ENCODE measurements around the gene DAPP1.

Gene DAPP1

DNA sequence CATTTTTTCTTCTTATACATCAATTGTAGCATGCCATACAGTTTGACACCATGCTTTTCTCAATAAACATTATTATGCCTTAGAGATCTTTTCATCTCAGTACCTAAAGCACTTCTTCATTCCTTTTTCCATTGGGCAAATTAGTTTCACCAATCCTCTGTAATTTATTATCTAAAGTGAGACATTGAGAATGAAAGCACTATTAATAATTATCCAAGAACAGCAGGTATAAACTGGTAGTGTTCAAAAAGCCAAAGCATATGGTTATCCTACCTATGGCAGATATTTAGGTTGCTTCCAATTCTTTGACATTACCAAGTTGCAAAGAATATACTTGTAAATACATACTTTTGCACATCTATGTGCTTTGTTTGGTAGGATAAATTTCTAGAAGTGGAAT is 62.0 kb downstream of the DAPP1 start:
- Histone ChIP-seq H3K4me1 (no peaks in the 10 kb centered on the region), H3K27me3 (ENCODE audit: low read depth) (no peaks in the 10 kb centered on the region), H3K36me3 (replicated peaks) (peaks cover 21% of the 10 kb centered on the region), H3K4me3 (no peak overlapping the region), H3K9me3 (no peaks in the 10 kb centered on the region)
- no peak for DNase-seq (ENCODE audit: low spot score in 2 of 2)
- in situ Hi-C loops (cut with MboI; ENCODE audit: low sequenced_read_pairs) = no loop called here

DNA sequence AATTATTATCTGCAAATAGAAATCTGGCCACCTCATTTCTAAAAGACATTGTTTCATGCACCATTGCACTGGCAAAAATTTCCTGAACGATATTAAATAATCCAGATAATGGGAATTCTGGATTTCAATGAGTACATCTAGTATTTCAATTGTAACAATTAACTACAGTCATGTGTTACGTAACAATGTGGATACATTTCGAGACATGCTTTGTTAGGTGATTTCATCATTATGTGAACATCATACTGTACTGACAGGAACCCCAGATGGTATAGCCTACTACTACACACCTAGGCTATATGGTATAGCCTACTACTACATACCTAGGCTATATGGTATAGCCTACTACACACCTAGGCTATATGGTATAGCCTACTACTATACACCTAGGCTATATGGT is 62.8 kb downstream of the DAPP1 start:
- Histone ChIP-seq H3K36me3 (replicated peaks) (peaks cover 21% of the 10 kb centered on the region), H3K27me3 (ENCODE audit: low read depth) (no peaks in the 10 kb centered on the region), H3K4me1 (no peaks in the 10 kb centered on the region), H3K4me3 (no peak overlapping the region), H3K9me3 (no peaks in the 10 kb centered on the region)
- no peak for DNase-seq (ENCODE audit: low spot score in 2 of 2)
- in situ Hi-C loops (cut with MboI; ENCODE audit: low sequenced_read_pairs) = no loop called here

DNA sequence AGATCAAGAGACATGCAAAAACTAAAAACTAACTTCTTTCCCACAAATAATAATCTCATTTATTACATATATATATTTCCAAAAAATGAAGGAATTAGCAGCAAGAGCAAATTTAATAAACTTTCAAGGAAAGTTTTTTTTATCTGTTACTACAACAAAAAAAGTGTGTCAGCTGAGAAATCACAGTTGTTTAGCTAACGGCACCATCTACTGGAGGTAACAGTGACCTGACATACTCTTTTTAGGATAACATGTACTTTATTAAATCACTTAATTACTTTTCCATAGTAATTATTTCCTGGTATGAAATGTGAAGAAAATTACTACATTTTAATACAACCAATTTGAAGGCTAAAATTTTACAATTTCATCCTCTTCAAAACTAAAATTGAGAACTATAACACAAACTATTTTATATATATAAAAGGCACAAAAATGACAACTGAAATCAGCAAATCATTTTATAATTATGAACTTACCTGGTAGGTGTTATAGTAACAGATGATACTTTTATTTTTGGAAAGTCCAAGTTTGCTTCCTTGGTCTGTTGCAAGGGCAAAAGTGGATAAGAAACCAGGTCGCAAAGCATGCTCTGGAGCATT is 68.5 kb downstream of the DAPP1 start:
- H3K4me3 ChIP-seq = no peak overlapping the region
- no peaks in the 10 kb centered on the region for H3K4me1 ChIP-seq
- H3K27me3 ChIP-seq (ENCODE audit: low read depth) = no peaks in the 10 kb centered on the region
- H3K36me3 ChIP-seq (replicated peaks) = peaks cover 21% of the 10 kb centered on the region
- H3K9me3 ChIP-seq = no peaks in the 10 kb centered on the region
- no peak for DNase-seq (ENCODE audit: low spot score in 2 of 2)
- in situ Hi-C loops (cut with MboI; ENCODE audit: low sequenced_read_pairs) = no loop called here

DNA sequence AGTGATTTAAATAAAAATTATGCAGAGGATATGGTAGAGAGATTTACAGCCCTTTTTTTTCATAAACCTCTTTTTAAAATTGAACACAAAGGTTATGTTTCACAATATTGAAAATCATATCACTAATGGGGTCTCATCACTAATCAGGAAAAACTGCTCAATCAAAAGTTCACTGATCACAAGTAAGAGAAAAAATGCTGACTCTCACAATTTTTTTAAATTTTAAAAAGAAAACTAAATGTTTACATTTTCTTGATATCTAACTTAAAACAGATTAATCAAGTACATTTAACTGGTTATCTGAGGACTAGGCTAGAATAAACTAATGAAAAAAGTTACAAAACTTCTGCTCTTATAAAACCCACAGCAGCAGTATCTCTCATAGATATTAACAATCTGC is 69.1 kb downstream of the DAPP1 start:
- Histone ChIP-seq H3K36me3 (replicated peaks) (peaks cover 21% of the 10 kb centered on the region), H3K9me3 (no peaks in the 10 kb centered on the region), H3K4me3 (no peak overlapping the region), H3K4me1 (no peaks in the 10 kb centered on the region), H3K27me3 (ENCODE audit: low read depth) (no peaks in the 10 kb centered on the region)
- no peak for DNase-seq (ENCODE audit: low spot score in 2 of 2)
- in situ Hi-C loops (cut with MboI; ENCODE audit: low sequenced_read_pairs) = no loop called here

DNA sequence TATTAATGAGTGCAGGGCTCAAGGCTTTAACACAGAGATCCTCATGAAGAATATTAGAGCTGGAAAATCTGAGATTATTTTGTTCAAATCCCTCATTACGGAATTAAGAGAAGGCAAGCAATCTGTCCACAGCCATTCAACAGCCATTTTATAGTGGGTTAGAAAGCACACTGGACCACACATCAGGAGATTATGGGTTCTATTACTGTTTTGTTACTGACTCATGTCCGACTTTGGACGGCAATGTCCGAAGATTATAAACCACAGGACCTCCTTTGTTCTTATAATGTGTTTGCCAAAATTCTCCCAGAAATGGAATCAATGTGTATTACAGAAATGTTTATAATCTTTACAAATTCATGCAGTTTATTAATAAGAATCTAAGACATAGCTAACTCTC is 69.5 kb downstream of the DAPP1 start:
- H3K9me3 ChIP-seq = no peaks in the 10 kb centered on the region
- H3K27me3 ChIP-seq (ENCODE audit: low read depth) = no peaks in the 10 kb centered on the region
- peaks cover 21% of the 10 kb centered on the region for H3K36me3 ChIP-seq (replicated peaks)
- DNase-seq (ENCODE audit: low spot score in 2 of 2) = no peak
- H3K4me1 ChIP-seq = no peaks in the 10 kb centered on the region
- no peak overlapping the region for H3K4me3 ChIP-seq
- in situ Hi-C loops (cut with MboI; ENCODE audit: low sequenced_read_pairs) = no loop called here

DNA sequence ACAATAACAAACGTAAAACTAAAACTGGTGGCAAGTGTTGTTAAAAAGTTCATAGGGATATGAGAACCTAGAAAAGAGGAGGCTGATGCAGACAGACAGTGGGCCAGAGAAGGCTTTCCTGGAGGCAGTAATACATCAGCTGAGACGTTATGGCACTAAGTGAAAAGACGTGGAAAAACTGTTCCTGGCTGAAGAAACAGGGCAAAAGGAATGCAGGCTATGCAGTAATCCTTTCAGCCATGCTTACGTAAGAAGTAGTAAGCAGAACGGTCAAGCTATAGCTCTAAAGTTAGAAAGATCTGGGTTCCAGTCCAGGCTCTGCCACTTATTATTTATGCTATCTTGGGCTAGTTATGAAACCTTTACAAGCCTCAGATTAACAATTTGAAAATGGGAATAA is 71.2 kb downstream of the DAPP1 start:
- no peak for DNase-seq (ENCODE audit: low spot score in 2 of 2)
- Histone ChIP-seq H3K4me1 (peaks cover 6% of the 10 kb centered on the region; the same call in 1 of the 2 replicates), H3K9me3 (no peaks in the 10 kb centered on the region), H3K36me3 (replicated peaks) (peaks cover 18% of the 10 kb centered on the region), H3K27me3 (ENCODE audit: low read depth) (no peaks in the 10 kb centered on the region), H3K4me3 (no peak overlapping the region)
- in situ Hi-C loops (cut with MboI; ENCODE audit: low sequenced_read_pairs) = no loop called here

DNA sequence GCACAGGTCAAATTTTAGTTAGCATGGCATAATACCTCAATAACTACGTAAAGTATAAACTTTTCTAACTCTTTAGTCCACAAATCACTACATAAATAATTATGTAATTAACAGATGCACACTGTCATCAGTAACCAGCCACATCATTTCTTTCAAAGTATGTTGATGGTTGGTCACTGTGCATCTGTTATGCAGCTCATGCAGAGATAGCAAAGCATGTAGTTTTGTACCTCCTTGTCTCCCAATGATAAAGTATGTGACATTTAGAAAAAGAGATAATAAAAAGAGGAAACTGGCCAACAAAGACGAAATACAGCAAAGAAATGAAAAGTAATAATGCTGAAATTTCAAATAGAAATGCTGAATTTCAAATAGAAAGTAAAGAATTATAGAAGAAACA is 74.7 kb downstream of the DAPP1 start:
- H3K4me3 ChIP-seq = no peak overlapping the region
- in situ Hi-C loops (cut with MboI; ENCODE audit: low sequenced_read_pairs) = no loop called here

DNA sequence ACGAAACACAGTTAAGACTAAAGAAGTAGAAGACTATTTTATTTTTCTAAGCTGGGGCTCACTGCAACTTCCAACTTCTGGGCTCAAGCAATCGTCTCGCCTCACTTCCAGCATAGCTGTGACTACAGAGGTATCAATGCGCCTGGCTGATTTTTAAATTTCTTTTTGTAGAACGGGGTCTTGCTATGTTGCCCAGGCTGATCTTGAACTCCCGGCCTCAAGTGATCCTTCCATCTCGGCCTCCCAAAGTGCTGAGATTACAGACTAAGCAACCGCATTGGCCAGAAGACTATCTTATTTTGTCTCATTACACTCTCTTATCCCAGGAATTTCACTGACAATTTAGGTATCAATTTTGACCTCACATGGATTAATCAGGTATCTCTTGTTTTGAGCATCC is 76.4 kb downstream of the DAPP1 start:
- H3K27me3 ChIP-seq (ENCODE audit: low read depth) = no peaks in the 10 kb centered on the region
- in situ Hi-C loops (cut with MboI; ENCODE audit: low sequenced_read_pairs) = no loop called here

More for the DNA sequence above, 74.7 kb downstream of the DAPP1 start:
- Histone ChIP-seq H3K4me1 (peaks cover 10% of the 10 kb centered on the region), H3K36me3 (replicated peaks) (peaks cover 9% of the 10 kb centered on the region; the same call in 1 of the 2 replicates), H3K9me3 (no peaks in the 10 kb centered on the region), H3K27me3 (ENCODE audit: low read depth) (no peaks in the 10 kb centered on the region)
- DNase-seq (ENCODE audit: low spot score in 2 of 2) = no peak

DNA sequence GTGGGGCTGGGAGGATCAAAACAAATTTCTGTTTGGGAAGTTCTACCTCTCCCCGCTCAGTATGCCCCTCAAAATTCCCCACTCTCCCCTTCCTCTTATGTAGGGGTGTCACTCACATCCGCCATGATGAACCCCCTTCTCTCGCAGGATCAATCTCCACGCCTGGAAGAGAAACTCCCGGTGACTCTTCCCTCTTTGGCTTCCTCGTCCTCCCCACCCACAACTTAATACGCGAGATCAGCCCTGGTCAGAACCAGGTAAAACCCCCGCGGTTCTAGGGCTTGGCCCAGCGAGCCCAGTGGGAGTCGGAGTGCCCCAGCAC is 77.2 kb downstream of the DAPP1 start:
- Histone ChIP-seq H3K4me1 (peaks cover 10% of the 10 kb centered on the region), H3K36me3 (replicated peaks) (peaks cover 4% of the 10 kb centered on the region; the same call in 1 of the 2 replicates), H3K27me3 (ENCODE audit: low read depth) (no peaks in the 10 kb centered on the region), H3K9me3 (no peaks in the 10 kb centered on the region), H3K4me3 (peak overlapping the region; percentile 80)
- in situ Hi-C loops (cut with MboI; ENCODE audit: low sequenced_read_pairs) = no loop called here
- DNase-seq (ENCODE audit: low spot score in 2 of 2) = no peak

More for the DNA sequence above, 76.4 kb downstream of the DAPP1 start:
- Histone ChIP-seq H3K4me3 (peak overlapping the region; percentile 80), H3K4me1 (peaks cover 10% of the 10 kb centered on the region), H3K9me3 (no peaks in the 10 kb centered on the region), H3K36me3 (replicated peaks) (peaks cover 4% of the 10 kb centered on the region; the same call in 1 of the 2 replicates)
- DNase-seq (ENCODE audit: low spot score in 2 of 2) = no peak

DNA sequence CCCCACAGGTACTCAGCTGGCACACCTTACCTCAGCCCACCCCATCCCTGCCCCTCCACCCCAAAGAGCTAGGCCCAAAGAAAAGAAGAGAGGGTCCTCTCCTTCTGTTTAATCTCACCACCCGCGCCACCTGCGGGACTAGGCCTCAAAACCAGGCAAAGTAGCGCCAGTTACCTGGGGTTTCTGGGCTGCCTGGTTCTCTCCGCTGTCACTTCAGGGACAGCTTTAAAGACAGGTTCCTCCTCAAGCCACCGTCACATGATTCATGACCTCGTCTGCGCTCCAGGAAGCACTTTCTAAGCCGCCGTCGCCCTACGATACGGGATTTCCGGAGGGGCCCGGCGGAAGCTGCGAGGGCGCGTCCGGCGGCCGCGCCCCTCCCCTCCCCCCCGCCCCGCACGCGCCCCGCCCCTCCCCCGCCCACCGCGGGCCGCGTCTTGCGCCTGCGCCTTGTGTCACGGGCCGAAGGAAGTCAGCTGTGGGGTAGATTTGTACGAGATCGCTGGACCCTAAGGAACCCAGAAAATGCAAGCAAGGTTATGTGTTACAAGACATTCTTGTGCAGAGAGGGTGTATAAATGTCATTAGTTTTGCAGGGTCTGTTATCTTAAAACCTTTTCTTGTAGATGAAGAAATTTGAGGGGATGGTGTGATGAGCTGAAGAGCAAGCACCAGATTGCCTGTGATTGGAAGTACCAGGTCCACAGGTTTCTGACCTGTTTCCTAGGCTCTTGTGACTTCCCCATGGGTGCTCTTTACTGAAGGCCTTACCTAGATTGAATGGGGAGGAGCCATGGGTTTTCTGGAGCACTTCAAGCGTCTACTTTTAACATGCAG is 77.8 kb downstream of the DAPP1 start, which contains the start of gene LAMTOR3:
LAMTOR3 (minus strand) TSS at position 267 of the 837 bp plus-strand sequence. CDS start 464 bp downstream, outside the sequence.
- in situ Hi-C loops (cut with MboI; ENCODE audit: low sequenced_read_pairs) = no loop called here
- Histone ChIP-seq H3K4me3 (peak within 1 kb of the TSS; percentile 80), H3K4me1 (peaks cover 10% of the 10 kb centered on the region), H3K9me3 (no peaks in the 10 kb centered on the region), H3K36me3 (replicated peaks) (peaks cover 4% of the 10 kb centered on the region; the same call in 1 of the 2 replicates), H3K27me3 (ENCODE audit: low read depth) (no peaks in the 10 kb centered on the region)
- peak; percentile 85 to 91 for DNase-seq (ENCODE audit: low spot score in 2 of 2)

DNA sequence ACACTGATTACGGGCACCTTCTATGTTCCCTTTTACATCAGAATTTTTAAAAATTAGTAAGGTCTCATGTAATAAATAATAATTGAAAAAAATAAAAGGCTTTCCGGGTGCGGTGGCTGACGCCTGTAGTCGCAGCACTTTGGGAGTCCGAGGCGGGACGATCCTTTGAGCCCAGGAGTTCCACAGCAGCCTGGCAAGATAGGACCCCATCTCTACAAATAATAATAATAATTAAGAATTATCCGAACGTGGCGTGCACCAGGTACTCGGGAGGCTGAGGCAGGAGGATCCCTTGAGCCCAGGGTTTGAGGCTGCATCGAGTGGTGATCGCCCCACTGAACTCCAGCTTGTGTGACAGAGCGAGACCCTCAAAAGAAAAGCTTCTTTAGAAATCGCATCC is 78.4 kb downstream of the DAPP1 start:
- Histone ChIP-seq H3K9me3 (no peaks in the 10 kb centered on the region), H3K27me3 (ENCODE audit: low read depth) (no peaks in the 10 kb centered on the region), H3K36me3 (replicated peaks) (peaks cover 4% of the 10 kb centered on the region; the same call in 1 of the 2 replicates), H3K4me1 (peaks cover 10% of the 10 kb centered on the region), H3K4me3 (peak overlapping the region; percentile 80)
- DNase-seq (ENCODE audit: low spot score in 2 of 2) = no peak
- in situ Hi-C loops (cut with MboI; ENCODE audit: low sequenced_read_pairs) = no loop called here

DNA sequence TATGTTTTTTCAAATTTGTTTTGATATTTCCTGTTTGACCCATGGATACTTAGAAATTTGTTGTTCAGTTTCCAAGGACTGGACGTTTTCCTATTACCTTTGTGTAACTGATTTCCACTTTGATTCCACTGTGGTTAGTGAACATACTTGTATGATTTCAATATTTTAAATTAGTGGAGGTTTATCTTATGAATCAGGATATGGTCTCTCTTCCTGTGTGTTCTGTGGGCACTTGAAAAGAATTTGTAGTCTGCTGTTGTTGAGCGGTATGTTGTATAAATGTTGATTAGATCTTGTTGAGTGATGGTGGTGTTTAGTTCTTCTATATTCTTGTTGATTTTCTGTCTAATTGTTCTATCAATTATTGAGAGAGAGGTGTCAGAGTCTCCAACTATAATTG is 98.8 kb downstream of the DAPP1 start:
- no peak for DNase-seq (ENCODE audit: low spot score in 2 of 2)
- no peaks in the 10 kb centered on the region for H3K9me3 ChIP-seq
- no peaks in the 10 kb centered on the region for H3K4me1 ChIP-seq
- peaks cover 15% of the 10 kb centered on the region for H3K36me3 ChIP-seq (replicated peaks)
- H3K4me3 ChIP-seq = no peak overlapping the region
- in situ Hi-C loops (cut with MboI; ENCODE audit: low sequenced_read_pairs) = no loop called here
- H3K27me3 ChIP-seq (ENCODE audit: low read depth) = no peaks in the 10 kb centered on the region

DNA sequence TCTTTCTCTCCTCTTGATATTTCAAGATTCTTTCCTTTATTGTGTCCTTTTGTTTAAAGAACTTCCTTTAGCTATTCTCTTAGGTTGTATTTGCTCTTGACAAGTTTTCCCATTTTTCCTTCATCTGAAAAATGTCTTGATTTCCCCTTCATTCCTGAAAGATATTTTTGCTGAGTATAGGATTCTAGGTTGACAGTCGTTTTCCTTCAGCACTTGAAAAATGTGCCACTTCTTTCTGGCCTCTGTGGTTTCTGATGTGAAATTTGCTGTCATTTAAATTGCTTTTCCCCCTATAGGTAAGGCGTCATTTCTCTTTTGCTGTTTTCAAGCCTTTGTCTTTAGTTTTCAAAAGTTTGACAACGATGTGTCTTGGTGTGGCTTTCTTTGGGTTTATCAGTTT is 100.9 kb downstream of the DAPP1 start:
- in situ Hi-C loops (cut with MboI; ENCODE audit: low sequenced_read_pairs) = no loop called here
- DNase-seq (ENCODE audit: low spot score in 2 of 2) = no peak
- peaks cover 19% of the 10 kb centered on the region for H3K36me3 ChIP-seq (replicated peaks)
- H3K4me1 ChIP-seq = no peaks in the 10 kb centered on the region
- H3K9me3 ChIP-seq = no peaks in the 10 kb centered on the region
- H3K4me3 ChIP-seq = no peak overlapping the region
- H3K27me3 ChIP-seq (ENCODE audit: low read depth) = no peaks in the 10 kb centered on the region

DNA sequence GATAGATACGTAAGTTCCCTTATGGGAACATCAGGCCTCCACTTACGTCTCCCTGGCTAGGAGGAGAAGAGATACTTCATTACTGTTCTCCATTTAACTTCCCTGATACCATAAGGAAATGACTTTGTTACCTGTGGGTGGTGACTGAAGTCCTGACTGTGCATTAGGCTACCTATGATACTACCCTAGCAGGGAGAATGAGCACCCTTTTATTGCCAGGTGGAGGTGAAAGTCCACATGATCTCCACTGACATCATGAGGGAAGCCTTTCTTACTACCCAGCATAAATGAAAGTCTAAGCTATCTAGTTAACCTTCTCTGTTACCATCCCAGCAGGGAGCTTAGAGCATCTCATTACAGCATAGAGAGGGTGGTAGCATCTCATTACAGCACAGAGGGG is 102.0 kb downstream of the DAPP1 start:
- no peak for DNase-seq (ENCODE audit: low spot score in 2 of 2)
- Histone ChIP-seq H3K4me1 (no peaks in the 10 kb centered on the region), H3K27me3 (ENCODE audit: low read depth) (no peaks in the 10 kb centered on the region), H3K9me3 (no peaks in the 10 kb centered on the region), H3K36me3 (replicated peaks) (peaks cover 19% of the 10 kb centered on the region), H3K4me3 (no peak overlapping the region)
- in situ Hi-C loops (cut with MboI; ENCODE audit: low sequenced_read_pairs) = no loop called here

All from HAP-1 (cell line).